NCI-H146 (cell line): Measurements from ENCODE around the gene CCDC54.
"Not testable (repeated sequence)": the region's sequence is repeated elsewhere in the genome, so short reads cannot be mapped to it uniquely, and the experiment has no call there.

Source experiments
- DNase-seq: peaks from one replicate; lab custom pipeline; 2025; lab: John Stamatoyannopoulos, UW

Gene CCDC54

GRCh38 chr3:107377151-107377550, at the start of gene CCDC54:
TSS of gene CCDC54 (plus strand) at chr3:107377439. CDS start at chr3:107377588, 149 bp downstream.
- no peak for DNase-seq

GRCh38 chr3:107328069-107328468, 49.2 kb upstream of the CCDC54 start:
- no peak for DNase-seq

- DNase-seq, result no peak
These were observed 48.2 kb upstream of the CCDC54 start for GRCh38 chr3:107329088-107329487.

- DNase-seq, result not testable (repeated sequence)
These were observed 37.5 kb upstream of the CCDC54 start for GRCh38 chr3:107339690-107340089.

GRCh38 chr3:107344722-107345121, 32.5 kb upstream of the CCDC54 start:
- no peak for DNase-seq

GRCh38 chr3:107345822-107346405, 31.3 kb upstream of the CCDC54 start:
- no peak for DNase-seq

- no peak for DNase-seq
These were observed 30.7 kb upstream of the CCDC54 start for GRCh38 chr3:107346564-107346963.

GRCh38 chr3:107347751-107348150, 29.5 kb upstream of the CCDC54 start:
- no peak for DNase-seq

- DNase-seq, result no peak
These were observed 20.5 kb upstream of the CCDC54 start for GRCh38 chr3:107356706-107357105.

- no peak for DNase-seq
These were observed 15.6 kb upstream of the CCDC54 start for GRCh38 chr3:107361633-107362032.

GRCh38 chr3:107365051-107365450, 12.2 kb upstream of the CCDC54 start:
- DNase-seq, result no peak

- DNase-seq, result no peak
These were observed 10.5 kb upstream of the CCDC54 start for GRCh38 chr3:107366766-107367165.

- DNase-seq, result no peak
These were observed 9.9 kb upstream of the CCDC54 start for GRCh38 chr3:107367353-107367752.

GRCh38 chr3:107368654-107369398, 8.4 kb upstream of the CCDC54 start:
- DNase-seq, result no peak

GRCh38 chr3:107369791-107370190, 7.4 kb upstream of the CCDC54 start:
- no peak for DNase-seq

GRCh38 chr3:107370907-107371306, 6.3 kb upstream of the CCDC54 start:
- DNase-seq, result no peak

GRCh38 chr3:107372506-107372905, 4.7 kb upstream of the CCDC54 start:
- DNase-seq, result no peak

- DNase-seq, result no peak
These were observed 3.3 kb upstream of the CCDC54 start for GRCh38 chr3:107373896-107374295.

- no peak for DNase-seq
These were observed 1.6 kb upstream of the CCDC54 start for GRCh38 chr3:107375682-107376081.

- DNase-seq, result no peak
These were observed 5.4 kb downstream of the CCDC54 start for GRCh38 chr3:107382631-107383030.

GRCh38 chr3:107384428-107384827, 7.2 kb downstream of the CCDC54 start:
- no peak for DNase-seq

GRCh38 chr3:107384907-107385306, 7.7 kb downstream of the CCDC54 start:
- no peak for DNase-seq

- DNase-seq, result no peak
These were observed 10.3 kb downstream of the CCDC54 start for GRCh38 chr3:107387555-107387954.
